OCI-LY7 (cell line): ENCODE measurements around the gene TTC9. TPM values are rescaled to one million over a fixed set of nuclear protein-coding genes. Genes with fewer than 3 reads are reported as not detected.
A peak's percentile ranks its signal among the peaks of the same experiment; 100 is the strongest.

Source experiments
- BruUV-seq: library from RNA; stranded (reverse); fragments of 400-500 nt; replicated peaks from 2 replicates; lab custom pipeline; 2021; lab: Mats Ljungman, UMichigan
- CTCF ChIA-PET: fragments of 300-600 bp; sonication (Branson Sonifier 250); formaldehyde crosslinking; loops from one replicate; lab custom pipeline; 2022; ENCODE audit warnings: antibody characterized with exemption; ENCODE audit not compliant: unreplicated experiment; lab: Charles Lee
- POLR2A ChIA-PET: fragments of 300-600 bp; sonication (Branson Sonifier 250); formaldehyde crosslinking; loops from one replicate; lab custom pipeline; 2022; ENCODE audit warnings: antibody characterized with exemption; lab: Charles Lee
- DNase-seq: peaks from one replicate; pipeline ENCODE4 v3.0.0-alpha.2; 2015; ENCODE audit warnings: low spot score
- H2AFZ ChIP-seq: fragments of 200-600 bp; sonication (generic), shearing (Covaris generic); 2 replicates; pipeline ENCODE4 v1.6.1; 2014; ENCODE audit warnings: mild to moderate bottlenecking, antibody characterized with exemption, low read length, moderate library complexity
- H3K27ac ChIP-seq: fragments of 200-600 bp; sonication (generic); 2 replicates; pipeline ENCODE4 v1.5.1; 2014; ENCODE audit warnings: mixed run types, low read depth, mild to moderate bottlenecking, moderate library complexity, low read length, inconsistent platforms; ENCODE audit not compliant: poor library complexity, severe bottlenecking
- H3K36me3 ChIP-seq: fragments of 200-600 bp; sonication (generic); 2 replicates; pipeline ENCODE4 v1.6.1; 2014; ENCODE audit warnings: mild to moderate bottlenecking, antibody characterized with exemption, low read length, moderate library complexity, mixed read lengths; ENCODE audit not compliant: insufficient read depth
- H3K4me1 ChIP-seq: fragments of 200-600 bp; sonication (generic); 2 replicates; pipeline ENCODE4 v1.5.1; 2014; ENCODE audit warnings: mild to moderate bottlenecking, low read length; ENCODE audit not compliant: insufficient read depth, poor library complexity, severe bottlenecking
- H3K4me2 ChIP-seq: fragments of 200-600 bp; sonication (generic); 2 replicates; pipeline ENCODE4 v1.6.1; 2014; ENCODE audit warnings: mild to moderate bottlenecking, low read length
- H3K4me3 ChIP-seq: fragments of 200-600 bp; sonication (generic); 2 replicates; pipeline ENCODE4 v1.5.1; 2014; ENCODE audit warnings: mild to moderate bottlenecking, low read depth, low read length; ENCODE audit not compliant: poor library complexity, severe bottlenecking
- H3K79me2 ChIP-seq: fragments of 200-600 bp; sonication (generic); 2 replicates; pipeline ENCODE4 v1.6.1; 2016; ENCODE audit warnings: low read depth, mild to moderate bottlenecking, low read length, moderate library complexity, mixed read lengths; ENCODE audit not compliant: insufficient read depth
- H3K9me2 ChIP-seq: fragments of 200-600 bp; sonication (generic); 2 replicates; pipeline ENCODE4 v1.6.1; 2016; ENCODE audit warnings: mild to moderate bottlenecking, low read length, mixed read lengths; ENCODE audit not compliant: insufficient read depth
- H3K9me3 ChIP-seq: fragments of 200-600 bp; sonication (generic); 2 replicates; pipeline ENCODE4 v1.6.1; 2014; ENCODE audit warnings: mild to moderate bottlenecking, mixed run types, low read length, mixed read lengths
- H4K20me1 ChIP-seq: fragments of 200-600 bp; sonication (generic); 2 replicates; pipeline ENCODE4 v1.6.1; 2014; ENCODE audit warnings: mild to moderate bottlenecking, antibody characterized with exemption, low read length, moderate library complexity, mixed read lengths; ENCODE audit not compliant: insufficient read depth
- CTCF ChIP-seq: fragments of 200-600 bp; sonication (generic); conservative IDR thresholded peaks from 2 replicates; pipeline ENCODE4 v1.5.1; 2014; ENCODE audit warnings: mild to moderate bottlenecking, antibody characterized with exemption, low read length, moderate library complexity, mixed read lengths
- EZH2phosphoT487 ChIP-seq: fragments of 200-600 bp; sonication (generic); IDR thresholded peaks from 2 replicates; pipeline ENCODE4 v1.6.1; 2018; ENCODE audit warnings: low read depth, borderline replicate concordance, mild to moderate bottlenecking, mixed run types, antibody characterized with exemption, low read length, moderate library complexity, mixed read lengths
- intact Hi-C: fragments of 100-400 bp; cut with micrococcal nuclease; formaldehyde crosslinking; loops from one replicate; pipeline ENCODE4 v1.10.0; 2022; ENCODE audit not compliant: unreplicated experiment
- total RNA-seq, 2 experiments: library from RNA; depleted of rRNA in 1 of 2; stranded (reverse); fragments of >200 nt in 1 of 2; shearing (Covaris generic) in 1 of 2; gene quantifications; 2 replicates each; pipeline ENCODE4 v1.2.3, GENCODE V29; 2014 to 2022

The TTC9 gene
- total RNA-seq, 2 experiments from 2014 or later = 11.0 to 13.0 TPM

- Histone ChIP-seq H4K20me1 (no peaks in the 10 kb centered on the region), H3K4me1 (peaks cover 96% of the 10 kb centered on the region), H3K27ac (peak overlapping the region; percentile 99), H3K4me2 (peak overlapping the region; percentile 80), H3K36me3 (peaks cover 36% of the 10 kb centered on the region; the same call in 1 of the 2 replicates), H3K9me2 (no peaks in the 10 kb centered on the region), H3K79me2 (peaks cover 78% of the 10 kb centered on the region), H3K9me3 (peaks cover 9% of the 10 kb centered on the region; the same call in 1 of the 2 replicates), H2AFZ (no peak overlapping the region; the same call in 1 of the 2 replicates), H3K4me3 (peak overlapping the region; percentile 46)
- TF ChIP-seq EZH2phosphoT487 = no peak
- TF ChIP-seq CTCF = no peak
- POLR2A ChIA-PET = interaction anchor here (0.5 to 8.3 kb wide), 10 partner anchors 8 to 517 kb away, joined by 3 to 100 read pairs (median 4); partner anchors contain the start of genes MAP3K9, MED6 and TTC9
- CTCF ChIA-PET = interaction anchor here (1.3 kb wide), 1 partner anchor 8 kb away, joined by 6 read pairs; no protein-coding TSS in a partner anchor
- BruUV-seq = no TSS peak
- intact Hi-C loops = loop anchor here (5.0 kb wide), 1 partner anchor 458 kb away; no protein-coding TSS in a partner anchor
- peak; percentile 75 for DNase-seq
Observed at GRCh38 chr14:70658899-70659298, 17.2 kb downstream of the TTC9 start.

GRCh38 chr14:70660967-70661893 is 19.5 kb downstream of the TTC9 start:
- intact Hi-C loops = no loop called here

More at GRCh38 chr14:70660967-70661893, 19.5 kb downstream of the TTC9 start:
- peaks cover 4% of the 10 kb centered on the region; the same call in 1 of the 2 replicates for H3K9me3 ChIP-seq
- DNase-seq = peak; percentile 82
- H3K79me2 ChIP-seq = peaks cover 93% of the 10 kb centered on the region
- CTCF ChIA-PET = interaction anchor here (0.5 to 1.0 kb wide), 3 partner anchors 39 to 148 kb away, joined by 3 to 9 read pairs (median 3); partner anchors contain the start of gene MAP3K9
- peaks cover 100% of the 10 kb centered on the region for H3K4me1 ChIP-seq
- H3K36me3 ChIP-seq = peaks cover 27% of the 10 kb centered on the region; the same call in 1 of the 2 replicates
- peak overlapping the region; percentile 80 for H3K4me2 ChIP-seq
- peak overlapping the region; percentile 26; the same call in 1 of the 2 replicates for H2AFZ ChIP-seq
- TF ChIP-seq CTCF (peak; percentile 78), EZH2phosphoT487 (no peak)
- POLR2A ChIA-PET = interaction anchor here (1.1 to 8.3 kb wide), 5 partner anchors 5 to 50 kb away, joined by 3 to 100 read pairs (median 3); partner anchors contain the start of gene TTC9
- no TSS peak for BruUV-seq
- no peaks in the 10 kb centered on the region for H4K20me1 ChIP-seq
- peak overlapping the region; percentile 99 for H3K27ac ChIP-seq
- H3K4me3 ChIP-seq = peak overlapping the region; percentile 49
- no peaks in the 10 kb centered on the region for H3K9me2 ChIP-seq
